GM19438 (cell line): ENCODE results near the gene AP2A2.

Experiments used
- ATAC-seq: cut with Tn5 transposase; IDR thresholded peaks from one replicate; pipeline ENCODE4 v1.9.1; 2021; ENCODE audit warnings: low read depth; ENCODE audit not compliant: unreplicated experiment

AP2A2 gene

GRCh38 chr11:992577-992976, 66.9 kb downstream of the AP2A2 start:
- no peak for ATAC-seq

GRCh38 chr11:993632-994167, 68.0 kb downstream of the AP2A2 start:
- no peak for ATAC-seq

- no peak for ATAC-seq
These were observed 69.5 kb downstream of the AP2A2 start for GRCh38 chr11:995044-995751.

- no peak for ATAC-seq
These were observed 70.2 kb downstream of the AP2A2 start for GRCh38 chr11:995752-996420.

- no peak for ATAC-seq
These were observed 71.0 kb downstream of the AP2A2 start for GRCh38 chr11:996681-997080.

GRCh38 chr11:997907-998306, 72.2 kb downstream of the AP2A2 start:
- ATAC-seq, result no peak

GRCh38 chr11:999009-999408, 73.3 kb downstream of the AP2A2 start:
- no peak for ATAC-seq

- no peak for ATAC-seq
These were observed 74.9 kb downstream of the AP2A2 start for GRCh38 chr11:1000357-1001278.

GRCh38 chr11:1001617-1002405, 76.1 kb downstream of the AP2A2 start:
- no peak for ATAC-seq

GRCh38 chr11:1002406-1002984, 76.8 kb downstream of the AP2A2 start:
- no peak for ATAC-seq

- ATAC-seq, result no peak
These were observed 77.5 kb downstream of the AP2A2 start for GRCh38 chr11:1003159-1003558.

- ATAC-seq, result no peak
These were observed 80.3 kb downstream of the AP2A2 start for GRCh38 chr11:1005928-1006327.

- no peak for ATAC-seq
These were observed 81.1 kb downstream of the AP2A2 start for GRCh38 chr11:1006762-1007161.

GRCh38 chr11:1007279-1007678, 81.6 kb downstream of the AP2A2 start:
- ATAC-seq, result no peak

GRCh38 chr11:1008001-1008802, 82.5 kb downstream of the AP2A2 start:
- ATAC-seq, result no peak

GRCh38 chr11:1008803-1009145, 83.1 kb downstream of the AP2A2 start:
- no peak for ATAC-seq

- ATAC-seq, result no peak
These were observed 83.7 kb downstream of the AP2A2 start for GRCh38 chr11:1009371-1009770.

GRCh38 chr11:1009991-1010390, 84.3 kb downstream of the AP2A2 start:
- ATAC-seq, result no peak
